GM19455 (cell line): ENCODE results near the gene SCN3B.

ENCODE experiments used
- ATAC-seq: cut with Tn5 transposase; IDR thresholded peaks from one replicate; pipeline ENCODE4 v1.9.1; 2021; ENCODE audit not compliant: unreplicated experiment

SCN3B gene

DNA sequence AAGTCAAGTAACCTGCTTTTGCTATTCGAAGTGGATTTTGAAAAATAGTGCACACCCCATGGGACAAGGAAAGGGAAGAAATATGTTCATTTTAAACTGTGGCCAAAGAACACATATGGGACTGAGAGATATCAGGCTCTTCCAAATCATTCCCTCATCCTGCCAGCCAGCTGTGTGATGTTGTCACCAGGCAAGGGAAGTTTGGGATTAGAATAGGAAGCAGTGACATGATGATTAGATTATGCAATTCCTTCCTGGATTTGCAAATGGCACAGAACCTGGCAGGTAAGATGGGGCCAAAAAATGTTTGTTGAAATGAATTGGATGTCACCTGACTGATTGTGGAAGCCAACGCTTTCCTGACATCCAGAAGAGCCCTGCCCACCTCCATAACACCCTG, 4.9 kb upstream of the SCN3B start:
- no peak for ATAC-seq

GRCh38 chr11:123653827-123654565, 428 bp downstream of the SCN3B start:
- no peak for ATAC-seq

DNA sequence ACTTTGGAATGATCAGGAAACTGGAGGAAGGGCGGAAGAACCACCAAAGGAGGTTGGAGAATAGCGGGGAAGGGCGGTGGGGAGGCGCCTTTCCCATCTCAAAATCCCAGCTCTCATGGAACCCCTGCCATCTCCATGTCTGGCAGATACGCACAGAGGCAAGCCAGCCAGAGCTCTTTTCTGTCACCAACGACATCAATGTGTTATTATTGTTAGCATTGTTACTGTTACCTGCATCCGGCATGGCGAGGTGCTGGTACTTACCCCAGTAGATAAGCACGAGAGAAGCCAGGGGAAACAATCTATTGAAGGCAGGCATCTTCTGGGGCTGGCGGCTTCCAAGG, 969 bp downstream of the SCN3B start:
- no peak for ATAC-seq

DNA sequence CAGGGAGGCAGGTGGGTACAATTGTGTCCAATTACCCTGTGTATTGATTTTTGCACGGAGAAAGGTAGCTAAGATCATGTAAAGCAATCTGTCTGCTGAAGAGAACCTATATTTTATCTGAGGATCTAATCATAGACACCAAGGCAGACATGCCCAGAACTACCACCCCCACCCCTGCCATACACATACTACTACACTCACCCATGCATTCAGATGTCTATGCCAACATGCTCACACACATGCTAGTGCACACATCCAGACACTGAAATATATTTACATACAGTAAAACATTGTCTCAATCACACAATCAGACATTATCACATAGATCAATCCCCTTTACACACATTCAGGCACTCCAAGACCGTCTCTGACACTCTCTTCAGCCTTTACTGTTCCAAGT, 1.8 kb downstream of the SCN3B start:
- ATAC-seq, result no peak

DNA sequence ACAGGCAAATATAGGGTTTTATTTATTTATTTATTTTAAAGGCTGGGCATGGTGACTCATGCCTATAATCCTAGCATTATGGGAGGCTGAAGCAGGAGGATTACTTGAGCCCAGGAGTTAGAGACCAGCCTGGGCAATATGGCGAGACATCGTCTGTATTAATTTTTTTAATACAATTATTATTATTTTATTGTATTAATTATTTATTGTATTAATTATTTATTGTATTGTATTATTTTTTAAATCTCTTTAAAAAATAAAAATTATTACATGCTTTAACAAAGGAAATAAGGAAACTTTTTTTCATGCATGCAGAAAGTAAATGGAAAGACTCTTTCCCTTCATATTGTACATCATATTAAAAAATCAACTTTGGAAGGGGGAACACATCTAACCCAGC, 3.5 kb downstream of the SCN3B start:
- ATAC-seq, result no peak

DNA sequence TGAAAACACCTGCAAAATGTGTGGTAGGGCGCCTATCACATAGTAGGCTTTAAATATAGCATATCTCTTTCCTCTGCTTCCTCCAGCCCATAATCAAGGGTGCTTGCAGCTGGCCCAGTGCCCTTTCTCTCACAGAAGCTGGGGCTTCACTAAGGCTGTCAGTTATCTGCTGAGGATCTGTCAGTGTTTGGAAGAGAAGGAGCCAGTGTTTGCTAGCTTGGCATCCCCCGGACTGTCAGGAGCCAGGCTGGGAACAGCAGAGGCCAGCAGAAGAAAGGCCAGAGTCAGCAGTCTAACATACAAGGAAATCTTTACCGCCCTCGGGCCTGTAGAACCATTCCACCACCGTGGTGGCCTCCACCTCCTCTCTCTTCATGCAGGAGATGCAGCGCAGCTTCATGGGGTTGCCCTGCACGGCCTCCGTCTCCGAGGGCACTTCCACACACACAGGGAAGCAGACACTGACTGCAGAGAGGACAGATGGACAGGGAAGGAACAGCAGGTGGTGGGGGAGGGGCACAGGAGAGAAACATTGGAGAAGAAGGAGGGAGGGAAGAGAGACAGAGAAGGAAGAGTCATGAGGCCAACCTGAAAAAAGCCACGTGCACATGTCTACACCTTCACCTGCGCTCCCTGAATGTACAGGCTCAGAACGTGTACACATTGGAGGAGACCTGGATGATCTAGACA, 9.0 kb downstream of the SCN3B start:
- ATAC-seq, result no peak

GRCh38 chr11:123642435-123642834, 12.0 kb downstream of the SCN3B start:
- no peak for ATAC-seq

- ATAC-seq, result no peak
Observed at GRCh38 chr11:123641495-123641840, 13.0 kb downstream of the SCN3B start.

DNA sequence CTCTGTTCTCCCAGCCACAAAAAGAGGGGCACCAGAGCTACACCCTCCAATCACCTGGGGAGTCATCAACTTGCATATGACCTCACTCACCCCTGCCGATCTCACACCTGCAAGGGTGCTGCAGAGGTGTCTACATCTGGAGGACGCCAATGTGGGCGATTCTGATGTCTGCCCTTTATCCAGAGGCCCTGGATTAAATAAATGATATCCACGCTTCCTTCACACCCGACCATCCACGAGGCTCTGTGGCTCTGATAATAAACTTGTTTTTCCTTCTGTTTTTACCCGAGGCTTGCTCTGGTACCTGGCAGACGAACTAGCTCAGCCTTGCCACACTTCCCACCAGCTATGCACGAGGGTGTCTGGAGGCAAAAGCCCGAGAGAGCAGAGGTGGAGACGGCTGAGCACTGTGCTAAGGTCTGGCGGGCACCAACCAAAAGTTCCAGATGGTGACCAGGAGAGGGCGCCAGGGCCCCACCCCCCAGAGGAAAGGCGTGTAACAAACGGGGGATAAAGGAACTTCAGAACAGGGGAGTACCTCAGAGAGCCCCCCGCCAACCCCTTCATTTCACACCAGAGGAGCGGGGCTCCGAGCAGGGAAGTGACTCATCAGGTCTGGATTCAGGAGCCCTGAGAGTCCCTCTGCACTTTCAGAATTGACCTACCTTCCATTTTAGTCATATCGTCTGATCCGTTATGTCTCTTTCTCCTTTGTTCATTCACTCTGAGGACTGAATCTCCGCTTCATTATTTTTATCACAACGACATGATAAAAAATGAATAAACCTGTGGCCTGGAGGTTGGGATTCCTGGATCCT, 13.5 kb downstream of the SCN3B start:
- peak; percentile 84 for ATAC-seq

DNA sequence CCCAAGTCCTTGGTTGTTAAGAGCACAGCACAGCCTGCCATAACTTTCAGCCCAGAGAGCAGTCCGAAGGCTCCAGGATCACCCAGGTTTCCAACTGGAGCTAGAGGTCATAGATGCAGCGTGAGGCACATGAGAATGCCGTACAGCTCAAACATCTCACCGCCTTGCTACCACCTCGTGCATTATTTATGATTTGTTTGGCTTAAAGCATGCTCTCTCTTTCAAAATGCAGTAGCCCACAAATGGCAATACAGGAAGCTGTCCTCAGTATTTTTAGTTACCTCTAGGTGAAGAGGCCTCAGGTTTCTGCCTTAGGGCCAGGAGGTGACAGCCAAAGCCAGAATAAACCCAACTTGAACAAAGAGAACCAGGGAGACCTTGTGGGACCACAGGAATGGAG, 14.4 kb downstream of the SCN3B start:
- ATAC-seq, result no peak

GRCh38 chr11:123630126-123630608, 24.3 kb downstream of the SCN3B start:
- no peak for ATAC-seq

GRCh38 chr11:123628936-123629683, 25.3 kb downstream of the SCN3B start:
- ATAC-seq, result no peak

DNA sequence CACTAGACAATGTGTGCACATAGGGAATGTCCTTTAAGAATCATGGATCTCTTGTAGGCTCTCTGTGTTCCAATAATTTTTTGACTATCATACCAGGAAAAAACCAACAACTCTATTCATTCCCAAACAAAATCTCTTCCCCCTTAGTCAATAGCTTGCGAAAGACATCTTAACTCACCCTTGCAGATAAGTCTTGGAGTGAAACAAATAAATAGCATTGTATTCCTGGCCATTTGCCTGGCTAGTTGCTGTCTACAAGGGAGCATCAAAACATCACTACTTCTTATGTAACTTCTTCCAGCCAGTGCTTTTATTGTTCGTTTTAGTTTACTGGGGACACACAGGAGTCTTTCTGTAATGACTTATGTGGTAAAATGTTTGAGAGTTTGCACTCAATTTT, 29.4 kb downstream of the SCN3B start:
- ATAC-seq, result no peak

DNA sequence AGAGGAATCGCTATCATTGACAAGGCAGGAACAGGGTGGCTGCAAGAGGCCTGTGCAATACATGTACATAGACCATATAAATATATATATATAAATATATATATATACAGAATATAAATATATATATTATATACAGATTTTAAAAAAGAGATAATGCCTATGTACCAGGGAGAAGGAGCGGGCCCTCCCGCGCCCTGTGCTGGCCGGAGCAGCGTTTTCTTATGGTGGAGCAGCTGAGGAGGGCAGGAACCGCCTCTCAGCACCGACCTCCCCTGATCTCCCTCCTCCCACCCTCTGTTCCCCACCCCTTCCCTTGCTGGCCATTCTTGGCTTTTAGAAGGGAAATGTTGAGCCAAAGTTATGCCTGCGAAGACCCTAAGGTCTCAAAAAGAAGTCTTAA, 31.8 kb downstream of the SCN3B start:
- no peak for ATAC-seq

DNA sequence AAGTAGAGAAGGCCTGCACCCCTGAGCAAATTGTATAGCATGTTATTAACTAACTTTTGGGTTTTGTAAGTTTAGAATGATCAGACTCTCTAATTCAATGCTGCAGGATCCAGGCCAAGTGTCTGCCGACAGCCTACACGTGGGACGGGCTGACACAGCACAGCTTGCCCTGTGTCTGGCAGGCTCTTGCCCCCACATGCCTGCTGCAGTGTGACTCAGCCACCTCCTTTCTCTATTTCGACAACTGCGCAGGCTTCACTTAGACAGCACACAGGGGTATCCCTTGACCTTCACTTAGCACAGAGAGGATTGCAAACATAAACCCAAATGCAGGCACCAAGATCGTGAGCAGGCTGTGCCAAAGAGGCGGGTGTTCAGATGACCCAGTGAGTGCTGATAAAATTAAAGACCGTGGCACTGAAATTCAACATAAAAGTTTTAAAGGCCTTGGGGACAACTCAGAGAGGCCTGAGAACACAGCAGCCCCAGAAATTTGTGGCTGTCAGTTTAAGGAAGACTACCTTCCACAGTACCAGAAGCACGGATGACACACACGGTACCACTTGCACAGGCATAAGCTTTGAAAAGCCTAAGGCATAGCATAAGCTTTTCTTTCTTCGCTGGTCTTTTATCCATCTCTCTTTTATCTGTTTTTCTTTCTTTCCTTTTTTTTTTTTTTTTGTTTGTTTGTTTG, 37.8 kb downstream of the SCN3B start:
- no peak for ATAC-seq

GRCh38 chr11:123611698-123612097, 42.7 kb downstream of the SCN3B start:
- ATAC-seq, result no peak

DNA sequence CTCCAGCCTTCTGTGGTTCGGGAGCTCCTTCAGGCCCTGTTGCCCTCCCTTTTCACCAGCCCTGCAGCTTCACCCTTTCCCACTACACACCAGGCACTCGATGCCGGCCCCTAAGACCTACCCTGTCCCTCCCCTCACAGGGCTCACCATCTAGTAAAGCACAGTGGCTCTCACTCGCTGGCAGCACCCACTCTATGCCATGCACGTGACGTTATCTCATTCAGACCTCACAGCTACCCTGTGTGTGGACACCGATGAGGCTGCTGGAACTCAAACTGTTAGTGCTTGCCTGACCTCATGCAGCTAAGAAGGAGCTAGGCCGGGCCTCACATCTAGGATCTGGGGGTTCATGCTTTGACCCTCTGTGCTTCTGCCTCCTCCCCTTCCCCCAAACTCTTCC, 45.5 kb downstream of the SCN3B start:
- no peak for ATAC-seq

GRCh38 chr11:123608371-123608770, 46.1 kb downstream of the SCN3B start:
- no peak for ATAC-seq

- no peak for ATAC-seq
Observed at GRCh38 chr11:123607781-123608180, 46.6 kb downstream of the SCN3B start.

DNA sequence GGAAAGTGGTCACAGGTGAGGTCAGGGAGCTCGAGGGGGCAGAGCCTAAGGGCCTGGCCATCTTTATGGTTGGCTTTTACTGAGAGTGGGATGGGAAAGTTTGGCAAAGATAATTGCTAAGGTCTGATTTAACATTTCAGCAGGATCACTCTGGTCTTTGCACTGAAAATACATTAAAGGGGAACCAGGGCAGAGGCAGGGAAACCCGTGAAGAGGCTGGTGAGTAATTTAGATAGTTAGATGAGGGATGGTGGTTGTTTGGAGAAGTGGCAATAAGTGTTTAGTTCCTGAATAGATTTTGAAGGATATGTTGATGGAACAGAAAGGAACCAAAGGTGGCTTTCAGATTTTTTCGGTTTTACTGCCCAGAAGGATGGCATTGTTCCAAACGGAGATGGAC, 50.8 kb downstream of the SCN3B start:
- ATAC-seq, result no peak

DNA sequence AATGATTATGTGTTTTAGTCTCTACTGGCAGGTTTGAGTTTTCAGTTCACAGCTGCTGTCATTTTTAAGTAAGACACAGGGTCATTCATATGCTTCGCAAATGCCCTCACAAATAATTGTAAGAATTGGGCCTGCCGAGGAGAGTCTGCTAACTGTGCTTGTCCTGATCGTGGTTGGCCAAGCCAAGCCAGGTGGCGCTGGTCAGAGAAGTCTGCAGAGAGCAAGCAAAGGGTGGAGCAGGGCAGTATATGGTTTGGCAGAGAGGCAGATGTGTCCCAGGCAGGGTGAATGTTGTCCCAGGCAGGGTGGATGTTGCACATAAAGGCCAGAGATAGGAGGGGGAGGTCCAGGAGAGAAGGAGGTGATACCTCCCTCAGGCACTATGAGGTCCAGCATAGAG, 52.7 kb downstream of the SCN3B start:
- ATAC-seq, result no peak
